GM06990 (cell line): Measurements from ENCODE around the gene SOX5.

Experiments used
- DNase-seq: peaks from one replicate; pipeline ENCODE4 v3.0.0-alpha.2; 2011; ENCODE audit not compliant: insufficient read length; ENCODE audit errors: extremely low read depth
- H3K27me3 ChIP-seq: replicated peaks from 2 replicates; pipeline ENCODE4 v1.6.0; 2011; ENCODE audit warnings: low read length; ENCODE audit not compliant: control insufficient read depth, insufficient read depth
- H3K36me3 ChIP-seq: 2 replicates; pipeline ENCODE4 v1.5.1; 2011; ENCODE audit warnings: low read length; ENCODE audit not compliant: control insufficient read depth, insufficient read depth
- H3K4me3 ChIP-seq: replicated peaks from 2 replicates; pipeline ENCODE4 v1.5.1; 2011; ENCODE audit warnings: low read depth, mild to moderate bottlenecking, control low read depth, low read length
- TF ChIP-seq, protein P1 (sequence below): IDR thresholded peaks from 2 replicates; pipeline ENCODE4 v1.5.1; 2011; ENCODE audit warnings: low read length, control low read depth, mild to moderate bottlenecking, inconsistent platforms; ENCODE audit not compliant: insufficient read depth, poor library complexity, severe bottlenecking

The SOX5 gene

DNA sequence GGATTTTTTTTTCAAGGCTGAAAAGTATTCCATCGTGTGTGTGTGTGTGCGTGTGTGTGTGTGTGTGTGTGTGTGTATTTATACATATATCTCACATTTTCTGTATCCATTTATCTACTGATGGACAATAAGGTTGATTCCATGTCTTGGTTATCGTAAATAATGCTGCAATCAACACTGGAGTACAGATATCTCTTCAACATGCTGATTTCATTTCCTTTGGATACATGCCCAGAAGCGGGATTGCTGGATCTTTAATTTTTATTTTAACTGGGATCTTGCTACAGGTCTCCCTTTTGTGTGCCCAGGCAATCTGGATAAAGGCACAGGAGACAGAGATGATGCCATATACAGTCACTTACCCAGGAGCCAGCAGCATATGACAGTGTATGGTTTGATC is 338.1 kb downstream of the SOX5 start:
- H3K27me3 ChIP-seq = no peaks in the 10 kb centered on the region
- no peaks in the 10 kb centered on the region for H3K36me3 ChIP-seq
- no peak overlapping the region for H3K4me3 ChIP-seq
- DNase-seq = no peak
- TF ChIP-seq, protein P1, sequence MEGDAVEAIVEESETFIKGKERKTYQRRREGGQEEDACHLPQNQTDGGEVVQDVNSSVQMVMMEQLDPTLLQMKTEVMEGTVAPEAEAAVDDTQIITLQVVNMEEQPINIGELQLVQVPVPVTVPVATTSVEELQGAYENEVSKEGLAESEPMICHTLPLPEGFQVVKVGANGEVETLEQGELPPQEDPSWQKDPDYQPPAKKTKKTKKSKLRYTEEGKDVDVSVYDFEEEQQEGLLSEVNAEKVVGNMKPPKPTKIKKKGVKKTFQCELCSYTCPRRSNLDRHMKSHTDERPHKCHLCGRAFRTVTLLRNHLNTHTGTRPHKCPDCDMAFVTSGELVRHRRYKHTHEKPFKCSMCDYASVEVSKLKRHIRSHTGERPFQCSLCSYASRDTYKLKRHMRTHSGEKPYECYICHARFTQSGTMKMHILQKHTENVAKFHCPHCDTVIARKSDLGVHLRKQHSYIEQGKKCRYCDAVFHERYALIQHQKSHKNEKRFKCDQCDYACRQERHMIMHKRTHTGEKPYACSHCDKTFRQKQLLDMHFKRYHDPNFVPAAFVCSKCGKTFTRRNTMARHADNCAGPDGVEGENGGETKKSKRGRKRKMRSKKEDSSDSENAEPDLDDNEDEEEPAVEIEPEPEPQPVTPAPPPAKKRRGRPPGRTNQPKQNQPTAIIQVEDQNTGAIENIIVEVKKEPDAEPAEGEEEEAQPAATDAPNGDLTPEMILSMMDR = no peak

DNA sequence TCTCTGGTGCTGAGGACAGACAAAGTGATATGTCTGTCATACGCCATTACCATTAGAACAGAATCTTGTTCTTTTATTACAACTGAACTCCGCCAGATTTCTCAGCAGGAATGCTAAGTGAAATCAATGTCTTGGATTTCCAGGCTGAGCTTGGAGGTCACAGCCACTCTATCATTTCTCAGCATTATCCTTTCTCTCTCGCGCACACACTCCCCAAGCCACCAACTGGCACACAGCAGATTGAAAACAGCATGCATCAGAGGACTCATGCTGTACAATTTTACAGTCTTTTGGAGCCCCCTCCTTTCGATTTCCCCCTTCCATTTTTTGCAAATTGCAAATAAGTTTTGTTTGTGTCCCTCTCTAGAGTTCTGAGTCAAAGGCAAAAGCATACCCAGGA is 348.6 kb downstream of the SOX5 start:
- Histone ChIP-seq H3K27me3 (no peaks in the 10 kb centered on the region), H3K4me3 (no peak overlapping the region), H3K36me3 (no peaks in the 10 kb centered on the region)
- TF ChIP-seq, protein P1 = no peak
- no peak for DNase-seq

DNA sequence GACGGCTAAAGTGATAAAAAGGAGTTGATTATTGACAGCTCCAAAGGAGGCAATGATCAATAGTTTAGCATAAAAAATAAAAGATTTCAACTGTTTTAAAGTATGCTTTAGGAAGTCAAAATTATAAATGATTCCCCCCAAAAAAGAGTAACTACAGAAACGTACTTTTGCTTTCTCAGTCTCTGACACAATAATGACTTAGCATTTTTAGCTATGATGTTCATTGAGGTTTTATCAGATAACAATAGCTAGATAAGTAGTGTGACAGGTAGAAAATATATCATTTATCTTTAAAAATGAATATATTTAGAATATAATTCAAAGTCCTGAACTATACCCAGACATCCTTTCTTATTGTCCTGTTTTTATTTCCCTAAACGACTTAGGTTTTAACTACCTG is 352.9 kb downstream of the SOX5 start:
- TF ChIP-seq, protein P1 = no peak

DNA sequence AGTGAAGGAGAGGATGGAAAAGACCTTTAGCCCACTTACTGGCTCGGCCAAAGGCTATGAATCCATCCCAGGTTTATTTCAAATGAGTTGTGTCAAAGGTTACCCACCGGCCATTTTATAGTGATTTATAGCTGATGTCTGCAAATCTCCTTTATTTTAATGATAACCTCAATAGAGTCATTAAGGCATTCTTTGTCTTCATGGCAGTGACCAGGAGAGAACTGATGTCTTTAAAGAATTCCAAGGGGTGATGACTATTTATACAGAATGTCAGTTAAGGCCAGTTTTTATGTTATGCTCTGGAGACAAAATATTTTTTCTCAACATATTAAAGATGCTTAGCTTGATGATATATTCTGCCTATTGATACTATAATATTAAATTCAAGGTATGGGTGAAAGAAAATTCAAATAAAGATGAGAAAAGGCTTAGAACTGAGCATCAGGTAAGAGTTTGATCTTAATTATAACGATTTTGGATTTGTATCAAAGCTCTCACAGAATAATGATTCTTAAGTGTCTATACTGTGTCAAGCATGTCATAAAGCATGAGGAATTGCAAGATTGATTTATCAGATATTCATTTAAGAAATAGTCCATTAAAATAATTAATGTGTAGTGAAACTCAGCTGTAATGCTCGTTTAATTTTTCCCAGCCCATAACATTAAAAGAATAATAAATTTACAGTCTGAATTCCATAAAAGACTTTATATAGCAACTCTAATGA is 361.5 kb downstream of the SOX5 start:
- no peak for DNase-seq
- H3K4me3 ChIP-seq = no peak overlapping the region
- H3K27me3 ChIP-seq = no peaks in the 10 kb centered on the region
- no peaks in the 10 kb centered on the region for H3K36me3 ChIP-seq
- TF ChIP-seq, protein P1 = no peak

More for the DNA sequence above, 352.9 kb downstream of the SOX5 start:
- no peak overlapping the region for H3K4me3 ChIP-seq
- no peaks in the 10 kb centered on the region for H3K27me3 ChIP-seq
- DNase-seq = no peak
- no peaks in the 10 kb centered on the region for H3K36me3 ChIP-seq

- H3K4me3 ChIP-seq = no peak overlapping the region
- DNase-seq = no peak
- no peaks in the 10 kb centered on the region for H3K36me3 ChIP-seq
- TF ChIP-seq, protein P1 = no peak
- no peaks in the 10 kb centered on the region for H3K27me3 ChIP-seq
Observed at GRCh38 chr12:23585782-23586163, 363.7 kb downstream of the SOX5 start.
